ENCODE data around the gene GET4. TPM values are rescaled to one million over a fixed set of nuclear protein-coding genes. Genes with fewer than 3 reads are reported as not detected.
"Not testable (repeated sequence)": the region's sequence is repeated elsewhere in the genome, so short reads cannot be mapped to it uniquely, and the experiment has no call there.

GET4 gene
- polyA plus RNA-seq, 2 donors: 43.2 to 44.5 TPM

DNA sequence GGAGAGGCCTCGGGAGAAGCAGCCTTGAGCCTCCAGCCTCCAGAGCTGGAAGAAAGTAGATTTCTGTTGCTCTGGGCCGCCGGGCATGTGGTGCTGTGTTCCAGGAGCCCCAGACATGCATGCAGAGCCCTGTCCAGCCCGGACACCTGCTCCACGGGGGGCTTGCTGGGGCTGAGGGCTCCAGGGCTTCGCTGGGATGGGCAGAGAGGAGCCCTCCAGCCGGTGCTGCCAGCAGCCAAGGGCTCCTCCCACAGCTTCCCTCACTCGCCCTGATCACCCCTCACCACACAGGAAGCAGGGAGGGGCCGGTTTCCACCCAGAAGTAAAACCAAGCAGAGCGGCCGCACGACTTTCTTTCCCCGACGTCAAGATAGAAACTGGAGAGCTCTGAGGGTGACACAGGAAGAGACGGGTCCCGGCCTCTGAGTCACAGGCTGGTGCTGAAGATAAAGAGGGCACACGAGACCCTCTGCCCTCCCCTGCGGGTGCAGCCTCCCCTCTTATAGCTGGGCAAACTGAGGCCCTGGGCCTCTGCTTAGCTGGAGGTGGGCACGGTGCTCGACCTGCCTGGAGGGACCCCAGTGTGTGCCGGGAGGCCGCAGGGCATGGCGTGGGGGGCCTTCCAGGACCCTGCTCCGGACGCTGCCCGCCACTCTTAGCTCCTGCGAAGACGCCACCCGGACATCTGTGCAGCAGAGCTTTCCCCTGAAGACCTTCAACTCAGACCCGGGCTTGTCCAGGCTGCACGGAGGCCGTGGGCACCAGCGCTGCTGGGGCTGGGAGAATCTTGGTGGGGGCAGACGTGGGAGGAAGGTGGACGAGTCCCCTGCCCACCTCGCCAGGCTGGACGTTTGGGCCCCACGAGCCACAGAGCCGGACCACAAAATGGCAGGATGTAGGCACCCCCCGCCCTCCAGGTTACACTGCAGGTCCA, 47.0 kb downstream of the GET4 start:
- Histone ChIP-seq H3K4me3 (ENCODE audit: low read depth in 1 of 2, low read length in 2 of 2) (no peak overlapping the region), H3K27ac (ENCODE audit: low read depth in 2 of 2, low read length in 1 of 2) (peak overlapping the region; percentile 45 to 59), H3K36me3 (ENCODE audit: control insufficient read depth in 2 of 2, insufficient read depth in 2 of 2, low read length in 1 of 2) (no peaks in the 10 kb centered on the region), H3K4me1 (ENCODE audit: control insufficient read depth in 2 of 2, insufficient read depth in 2 of 2, low read length in 1 of 2) (peaks cover 2% of the 10 kb centered on the region in 2 donors), H3K9me3 (ENCODE audit: control insufficient read depth in 2 of 2, insufficient read depth in 1 of 2, low read depth in 1 of 2, low read length in 1 of 2) (no peaks in the 10 kb centered on the region), H3K27me3 (ENCODE audit: control insufficient read depth in 1 of 2, insufficient read depth in 2 of 2, low read length in 2 of 2) (no peaks in the 10 kb centered on the region)
- 55 to 65% methylated on average over 38 to 40 of the region's 40 CpGs for WGBS, 2 donors

DNA sequence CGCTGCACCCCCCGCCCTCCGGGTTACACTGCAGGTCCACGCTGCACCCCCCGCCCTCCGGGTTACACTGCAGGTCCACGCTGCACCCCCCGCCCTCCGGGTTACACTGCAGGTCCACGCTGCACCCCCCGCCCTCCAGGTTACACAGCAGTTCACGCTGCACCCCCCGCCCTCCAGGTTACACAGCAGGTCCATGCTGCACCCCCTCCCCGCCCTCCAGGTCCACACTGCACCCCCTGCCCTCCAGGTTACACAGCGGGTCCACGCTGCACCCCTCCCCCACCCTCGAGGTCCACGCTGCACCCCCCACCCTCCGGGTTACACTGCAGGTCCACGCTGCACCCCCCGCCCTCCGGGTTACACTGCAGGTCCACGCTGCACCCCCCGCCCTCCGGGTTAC, 47.7 kb downstream of the GET4 start:
- H3K4me3 ChIP-seq (ENCODE audit: low read depth in 1 of 2, low read length in 2 of 2); H3K4me1 ChIP-seq (ENCODE audit: control insufficient read depth in 2 of 2, insufficient read depth in 2 of 2, low read length in 1 of 2); H3K9me3 ChIP-seq (ENCODE audit: control insufficient read depth in 2 of 2, insufficient read depth in 1 of 2, low read depth in 1 of 2, low read length in 1 of 2); H3K36me3 ChIP-seq (ENCODE audit: control insufficient read depth in 2 of 2, insufficient read depth in 2 of 2, low read length in 1 of 2); H3K27me3 ChIP-seq (ENCODE audit: control insufficient read depth in 1 of 2, insufficient read depth in 2 of 2, low read length in 2 of 2): not testable (repeated sequence)
- peak overlapping the region in 1 of 2 donors; percentile 36 for H3K27ac ChIP-seq (ENCODE audit: low read depth in 2 of 2, low read length in 1 of 2)
- WGBS, 2 donors: 73 to 75% methylated on average over 10 to 25 of the region's 25 CpGs

DNA sequence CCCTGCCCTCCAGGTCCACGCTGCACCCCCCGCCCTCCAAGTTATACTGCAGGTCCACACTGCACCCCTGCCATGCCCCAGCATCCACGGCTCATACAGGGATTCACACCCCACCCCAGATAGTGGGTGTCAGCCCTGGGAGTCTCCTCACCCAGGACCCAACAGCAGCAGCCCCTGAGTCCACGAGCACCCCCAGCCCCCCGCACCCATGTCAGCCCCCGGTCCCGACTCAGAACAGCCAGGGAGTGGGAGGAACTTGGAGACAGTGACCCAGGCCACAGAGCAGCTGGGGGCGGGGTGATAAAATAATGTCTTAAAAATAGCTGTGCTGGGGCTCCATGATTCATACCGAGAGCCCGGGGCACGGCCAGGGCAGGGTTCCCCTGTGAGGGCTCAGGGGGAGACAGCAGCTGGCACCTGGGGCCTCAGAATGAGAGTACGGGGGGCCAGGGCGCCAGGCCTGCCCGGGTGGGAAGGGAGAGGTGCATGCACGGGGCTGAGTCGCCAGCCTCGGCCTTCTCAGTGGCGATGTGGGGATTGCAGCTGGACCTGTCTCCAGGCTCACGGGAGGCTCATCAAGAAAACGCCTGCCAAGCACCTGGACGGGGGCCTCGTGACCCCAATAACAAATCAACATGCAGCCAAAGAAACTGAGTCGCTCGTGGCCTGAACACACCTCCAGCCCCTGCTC, 48.3 kb downstream of the GET4 start:
- Histone ChIP-seq H3K9me3 (ENCODE audit: control insufficient read depth in 2 of 2, insufficient read depth in 1 of 2, low read depth in 1 of 2, low read length in 1 of 2) (no peaks in the 10 kb centered on the region), H3K4me1 (ENCODE audit: control insufficient read depth in 2 of 2, insufficient read depth in 2 of 2, low read length in 1 of 2) (peaks cover 2% of the 10 kb centered on the region in 2 donors), H3K27ac (ENCODE audit: low read depth in 2 of 2, low read length in 1 of 2) (no peak overlapping the region), H3K27me3 (ENCODE audit: control insufficient read depth in 1 of 2, insufficient read depth in 2 of 2, low read length in 2 of 2) (no peaks in the 10 kb centered on the region), H3K4me3 (ENCODE audit: low read depth in 1 of 2, low read length in 2 of 2) (no peak overlapping the region), H3K36me3 (ENCODE audit: control insufficient read depth in 2 of 2, insufficient read depth in 2 of 2, low read length in 1 of 2) (no peaks in the 10 kb centered on the region)
- WGBS, 2 donors: 60 to 69% methylated on average over 24 of the region's 24 CpGs

DNA sequence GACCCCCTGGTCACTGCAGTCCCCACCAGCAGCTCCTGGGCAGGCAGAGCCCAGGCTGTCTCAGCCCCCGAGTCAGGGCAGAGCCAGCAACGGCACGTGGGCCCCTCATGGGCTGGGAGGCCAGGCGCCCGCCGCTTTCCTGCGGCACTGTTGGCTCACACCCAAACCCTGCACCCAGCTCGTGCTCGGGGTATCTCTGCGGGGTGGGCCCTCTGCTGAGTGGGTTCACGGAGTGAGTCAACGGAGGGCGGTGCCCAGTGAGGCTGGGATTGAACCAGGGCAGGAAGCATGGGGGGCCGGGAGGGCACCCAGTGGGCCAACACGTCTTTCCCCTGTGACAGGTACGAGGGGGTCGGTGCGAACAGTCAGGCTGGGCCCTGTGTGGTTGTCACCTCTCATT, 49.2 kb downstream of the GET4 start:
- Histone ChIP-seq H3K36me3 (ENCODE audit: control insufficient read depth in 2 of 2, insufficient read depth in 2 of 2, low read length in 1 of 2) (no peaks in the 10 kb centered on the region), H3K27me3 (ENCODE audit: control insufficient read depth in 1 of 2, insufficient read depth in 2 of 2, low read length in 2 of 2) (no peaks in the 10 kb centered on the region), H3K9me3 (ENCODE audit: control insufficient read depth in 2 of 2, insufficient read depth in 1 of 2, low read depth in 1 of 2, low read length in 1 of 2) (no peaks in the 10 kb centered on the region), H3K27ac (ENCODE audit: low read depth in 2 of 2, low read length in 1 of 2) (peak overlapping the region in 1 of 2 donors; percentile 34), H3K4me3 (ENCODE audit: low read depth in 1 of 2, low read length in 2 of 2) (no peak overlapping the region), H3K4me1 (ENCODE audit: control insufficient read depth in 2 of 2, insufficient read depth in 2 of 2, low read length in 1 of 2) (peaks cover 2% of the 10 kb centered on the region in 2 donors)
- 66 to 71% methylated on average over 18 of the region's 18 CpGs for WGBS, 2 donors

DNA sequence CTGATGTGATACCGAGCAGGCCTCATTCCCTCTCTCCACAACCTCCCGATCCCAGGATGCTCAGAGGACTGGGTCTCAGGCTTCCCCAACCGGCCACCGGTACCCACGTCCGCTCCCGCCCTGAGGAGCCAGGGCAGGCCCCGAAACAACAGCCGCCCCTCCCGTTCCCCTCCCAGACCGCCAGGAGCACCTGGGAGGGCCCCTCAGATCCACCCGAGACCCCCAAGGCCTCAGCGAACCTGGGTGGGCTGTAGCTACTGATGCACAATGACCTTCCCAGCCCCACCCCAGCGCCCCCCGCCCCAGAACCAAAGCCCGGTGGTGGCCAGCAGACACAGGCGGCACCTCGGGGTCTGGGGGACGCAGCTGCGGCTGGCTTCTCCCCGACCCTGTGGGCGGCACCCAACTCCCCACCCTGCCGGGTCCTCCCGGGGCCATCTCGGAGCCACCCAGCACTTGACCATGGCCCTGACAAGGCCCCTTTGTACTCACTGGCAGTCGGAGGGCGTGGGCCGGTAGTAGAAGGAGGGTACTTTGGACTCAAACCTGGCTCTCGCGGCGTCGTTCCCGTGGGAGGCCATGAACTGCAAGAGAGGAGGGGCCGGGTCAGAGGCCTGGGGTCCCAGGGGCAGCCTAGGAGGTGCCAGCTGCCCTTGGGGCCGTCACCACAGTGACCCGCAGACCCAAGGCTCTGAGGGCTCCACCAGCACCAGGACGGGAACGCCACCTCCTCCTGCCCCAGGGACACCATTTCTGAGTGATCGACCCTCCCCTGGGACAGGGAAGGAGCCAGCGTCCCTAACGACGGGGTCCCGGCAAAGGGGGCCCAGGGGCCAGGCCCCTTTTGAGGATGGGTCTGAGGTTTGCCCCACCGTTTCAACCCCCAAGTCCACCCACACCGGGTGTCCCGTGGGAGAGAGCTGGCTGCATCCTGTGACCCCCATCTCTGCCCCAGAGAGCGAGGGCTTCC, 50.0 kb downstream of the GET4 start:
- Histone ChIP-seq H3K9me3 (ENCODE audit: control insufficient read depth in 2 of 2, insufficient read depth in 1 of 2, low read depth in 1 of 2, low read length in 1 of 2) (no peaks in the 10 kb centered on the region), H3K27ac (ENCODE audit: low read depth in 2 of 2, low read length in 1 of 2) (peak overlapping the region in 1 of 2 donors; percentile 34), H3K4me3 (ENCODE audit: low read depth in 1 of 2, low read length in 2 of 2) (no peak overlapping the region), H3K36me3 (ENCODE audit: control insufficient read depth in 2 of 2, insufficient read depth in 2 of 2, low read length in 1 of 2) (no peaks in the 10 kb centered on the region), H3K4me1 (ENCODE audit: control insufficient read depth in 2 of 2, insufficient read depth in 2 of 2, low read length in 1 of 2) (peaks cover 2% of the 10 kb centered on the region in 2 donors), H3K27me3 (ENCODE audit: control insufficient read depth in 1 of 2, insufficient read depth in 2 of 2, low read length in 2 of 2) (no peaks in the 10 kb centered on the region)
- WGBS, 2 donors: 79 to 86% methylated on average over 41 to 47 of the region's 47 CpGs

DNA sequence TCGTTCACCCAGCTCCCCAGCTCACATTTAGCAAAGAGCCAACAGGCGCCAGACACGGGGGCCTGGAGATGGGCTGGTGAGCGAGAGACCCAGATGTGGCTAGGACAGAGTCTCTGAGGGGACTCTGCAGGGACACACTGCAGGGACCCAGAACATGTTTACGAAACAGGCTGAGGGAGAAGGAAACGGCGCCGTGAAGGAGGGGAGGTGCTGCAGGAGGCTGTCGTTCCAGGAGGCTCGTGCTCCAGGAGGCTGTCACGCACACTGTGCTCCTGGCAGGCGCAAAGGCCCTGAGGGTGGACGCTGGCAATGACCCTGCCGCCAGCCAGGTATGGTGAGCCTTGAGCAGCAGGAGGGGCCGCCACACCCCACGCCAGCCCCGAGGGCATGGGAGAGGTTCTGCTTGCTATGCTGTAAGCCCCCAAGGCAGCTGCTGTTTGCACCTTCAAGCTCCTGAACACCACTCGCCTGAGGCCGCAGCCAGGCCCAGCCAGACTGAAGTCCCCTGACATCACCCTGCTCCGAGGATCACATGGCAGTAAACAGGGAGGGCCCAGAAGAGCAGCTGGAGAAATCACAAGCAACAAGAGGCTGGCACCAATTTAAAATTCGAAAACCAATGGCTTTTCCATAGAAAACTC, 50.8 kb downstream of the GET4 start:
- H3K4me3 ChIP-seq (ENCODE audit: low read depth in 1 of 2, low read length in 2 of 2): no peak overlapping the region
- no peak overlapping the region for H3K27ac ChIP-seq (ENCODE audit: low read depth in 2 of 2, low read length in 1 of 2)
- no peaks in the 10 kb centered on the region for H3K27me3 ChIP-seq (ENCODE audit: control insufficient read depth in 1 of 2, insufficient read depth in 2 of 2, low read length in 2 of 2)
- no peaks in the 10 kb centered on the region for H3K36me3 ChIP-seq (ENCODE audit: control insufficient read depth in 2 of 2, insufficient read depth in 2 of 2, low read length in 1 of 2)
- H3K4me1 ChIP-seq (ENCODE audit: control insufficient read depth in 2 of 2, insufficient read depth in 2 of 2, low read length in 1 of 2): peaks cover under 1 to 2% of the 10 kb centered on the region in 2 donors
- no peaks in the 10 kb centered on the region for H3K9me3 ChIP-seq (ENCODE audit: control insufficient read depth in 2 of 2, insufficient read depth in 1 of 2, low read depth in 1 of 2, low read length in 1 of 2)
- WGBS, 2 donors: 71 to 75% methylated on average over 17 to 21 of the region's 21 CpGs

DNA sequence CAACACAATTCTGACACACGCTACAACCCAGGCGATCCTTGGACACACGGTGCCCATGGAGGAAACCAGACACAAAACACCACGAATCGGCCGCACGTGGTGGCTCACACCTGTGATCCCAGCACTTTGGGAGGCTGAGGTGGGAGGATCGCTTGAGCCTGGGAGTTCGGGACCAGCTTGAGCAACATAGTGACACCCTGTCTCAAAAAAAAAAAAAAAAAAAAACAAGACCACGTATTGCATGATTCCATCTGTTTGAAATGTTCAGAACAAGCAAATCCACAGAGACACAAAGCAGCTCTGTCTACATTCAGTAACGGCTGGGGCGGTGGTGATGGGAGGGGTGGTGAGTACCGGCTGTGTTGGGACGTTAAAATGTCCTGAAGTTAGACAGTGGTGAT, 53.0 kb downstream of the GET4 start:
- Histone ChIP-seq H3K4me1 (ENCODE audit: control insufficient read depth in 2 of 2, insufficient read depth in 2 of 2, low read length in 1 of 2) (peaks cover 0 to 2% of the 10 kb centered on the region in 2 donors), H3K4me3 (ENCODE audit: low read depth in 1 of 2, low read length in 2 of 2) (no peak overlapping the region), H3K27me3 (ENCODE audit: control insufficient read depth in 1 of 2, insufficient read depth in 2 of 2, low read length in 2 of 2) (no peaks in the 10 kb centered on the region), H3K36me3 (ENCODE audit: control insufficient read depth in 2 of 2, insufficient read depth in 2 of 2, low read length in 1 of 2) (peaks cover 0 to 2% of the 10 kb centered on the region in 2 donors), H3K27ac (ENCODE audit: low read depth in 2 of 2, low read length in 1 of 2) (no peak overlapping the region), H3K9me3 (ENCODE audit: control insufficient read depth in 2 of 2, insufficient read depth in 1 of 2, low read depth in 1 of 2, low read length in 1 of 2) (no peaks in the 10 kb centered on the region)
- 81 to 88% methylated on average over 14 of the region's 14 CpGs for WGBS, 2 donors

DNA sequence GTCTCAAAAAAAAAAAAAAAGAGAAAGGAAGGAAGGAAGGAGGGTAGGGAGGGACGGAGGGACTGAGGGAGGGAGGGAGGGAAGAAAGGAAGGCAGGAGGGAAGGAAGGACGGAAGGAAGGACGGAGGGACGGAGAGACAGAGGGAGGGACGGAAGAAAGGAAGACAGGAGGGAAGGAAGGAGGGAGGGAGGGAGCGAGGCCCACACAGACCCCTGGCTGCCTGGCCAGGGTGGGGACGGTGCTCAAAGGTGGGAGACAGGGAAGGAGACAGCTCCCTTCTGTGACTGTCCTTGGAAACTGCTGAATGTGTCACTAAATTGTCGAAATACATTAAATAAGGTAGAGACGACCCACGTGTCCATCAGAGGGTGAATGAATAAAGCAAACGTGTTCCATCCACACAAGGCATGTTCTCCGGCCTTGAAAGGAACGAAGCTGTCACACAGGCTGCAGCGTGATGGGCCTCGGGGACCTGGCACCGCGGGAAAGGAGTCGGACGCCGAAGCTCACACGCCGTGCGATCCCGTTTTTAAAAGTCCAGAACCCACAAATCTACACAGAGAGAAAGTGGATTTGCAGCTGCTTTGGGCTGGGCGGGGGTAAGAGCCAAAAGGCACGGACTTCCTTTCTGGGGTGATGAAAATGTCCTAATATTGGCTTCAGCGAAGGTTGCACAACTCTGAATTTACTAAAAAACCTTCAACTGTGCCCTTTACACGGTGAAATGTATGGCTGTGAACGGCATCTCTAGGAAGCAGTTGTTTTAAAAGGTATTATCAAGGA, 54.8 kb downstream of the GET4 start:
- Histone ChIP-seq H3K9me3 (ENCODE audit: control insufficient read depth in 2 of 2, insufficient read depth in 1 of 2, low read depth in 1 of 2, low read length in 1 of 2) (no peaks in the 10 kb centered on the region), H3K27me3 (ENCODE audit: control insufficient read depth in 1 of 2, insufficient read depth in 2 of 2, low read length in 2 of 2) (no peaks in the 10 kb centered on the region), H3K36me3 (ENCODE audit: control insufficient read depth in 2 of 2, insufficient read depth in 2 of 2, low read length in 1 of 2) (peaks cover 0 to 2% of the 10 kb centered on the region in 2 donors), H3K27ac (ENCODE audit: low read depth in 2 of 2, low read length in 1 of 2) (no peak overlapping the region), H3K4me1 (ENCODE audit: control insufficient read depth in 2 of 2, insufficient read depth in 2 of 2, low read length in 1 of 2) (no peaks in the 10 kb centered on the region), H3K4me3 (ENCODE audit: low read depth in 1 of 2, low read length in 2 of 2) (no peak overlapping the region)
- WGBS, 2 donors: 75 to 79% methylated on average over 29 of the region's 29 CpGs

All from esophagus (tissue), 2 donors.